ENCODE results near the gene CACNA1C.
"Not testable (repeated sequence)": the region's sequence is repeated elsewhere in the genome, so short reads cannot be mapped to it uniquely, and the experiment has no call there.

The CACNA1C gene

DNA sequence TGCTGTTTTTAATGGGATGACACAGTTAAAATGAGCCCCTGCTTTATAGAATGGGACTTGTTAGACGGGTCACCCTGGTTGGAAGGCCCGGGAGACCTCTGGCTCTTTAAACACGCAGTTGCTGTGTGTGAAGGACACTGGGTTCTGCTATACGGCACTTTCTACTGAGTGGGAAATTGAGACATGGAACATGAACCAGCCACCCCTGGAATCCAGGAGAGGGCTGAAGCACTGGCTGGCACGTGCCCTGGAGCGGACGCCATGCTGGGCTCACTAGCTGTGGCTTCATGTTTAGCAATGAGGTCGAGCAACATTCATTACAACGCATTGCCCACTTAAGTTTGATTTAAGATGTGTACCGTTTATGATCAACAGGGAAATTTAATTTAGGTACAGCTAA lies 23.9 kb downstream of the CACNA1C start:
- no peak for DNase-seq

DNA sequence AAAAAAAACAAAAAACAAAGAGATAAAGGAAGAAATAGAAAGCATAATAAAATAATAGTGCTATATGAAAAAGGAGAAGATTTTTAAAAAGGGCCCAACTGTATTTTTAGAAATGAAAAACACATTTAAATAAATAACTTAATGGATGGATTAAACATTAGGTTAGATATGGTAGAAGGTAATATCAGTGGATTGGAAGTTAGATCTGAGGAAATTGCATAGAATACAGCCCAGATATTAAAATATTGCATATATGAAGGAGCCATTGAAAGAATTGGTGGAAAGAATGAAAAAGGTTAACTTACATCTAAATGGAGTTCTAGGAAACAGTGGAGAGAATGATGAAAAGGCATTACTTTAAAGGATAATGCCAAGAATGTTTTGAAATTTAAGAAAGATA lies 27.8 kb downstream of the CACNA1C start:
- DNase-seq, result no peak

DNA sequence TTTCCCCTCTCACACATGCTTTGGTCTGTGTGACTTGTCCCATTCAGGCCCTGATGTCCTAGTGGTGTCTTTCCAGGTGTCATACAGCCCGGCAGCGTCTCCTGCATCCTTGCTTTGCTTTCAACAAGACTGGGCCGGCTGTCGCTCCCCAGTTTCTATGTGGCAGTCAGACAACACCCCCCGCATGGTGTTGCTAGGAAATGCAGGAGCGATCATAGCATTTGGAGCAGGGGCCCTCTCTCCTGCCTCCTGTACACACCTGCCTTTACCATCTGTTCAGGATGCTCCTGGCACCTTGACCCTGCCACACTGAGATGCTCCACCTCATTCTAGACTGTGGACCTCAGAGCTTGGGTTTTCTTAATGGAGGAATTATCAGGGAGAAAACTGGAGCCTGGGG lies 29.5 kb downstream of the CACNA1C start:
- no peak for DNase-seq

DNA sequence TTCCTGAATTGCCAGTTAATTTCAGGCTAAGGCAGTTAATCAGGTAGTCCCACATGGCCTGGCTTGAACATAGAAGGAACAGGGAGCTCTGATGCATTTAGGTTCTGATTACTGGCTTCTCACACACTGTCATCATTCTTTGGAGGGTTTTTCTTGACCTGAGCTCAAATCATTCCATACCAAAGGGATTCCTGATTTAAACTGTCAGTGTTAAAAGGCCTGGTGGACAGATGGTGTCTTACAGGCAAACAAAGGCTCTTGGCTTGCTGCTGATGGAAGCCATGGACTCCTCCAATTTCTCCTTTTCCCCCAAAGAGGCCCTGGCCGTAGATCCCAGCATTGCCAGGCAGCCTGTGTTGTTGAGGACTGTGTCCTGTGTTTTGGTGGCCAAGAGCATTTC lies 30.2 kb downstream of the CACNA1C start:
- no peak for DNase-seq

DNA sequence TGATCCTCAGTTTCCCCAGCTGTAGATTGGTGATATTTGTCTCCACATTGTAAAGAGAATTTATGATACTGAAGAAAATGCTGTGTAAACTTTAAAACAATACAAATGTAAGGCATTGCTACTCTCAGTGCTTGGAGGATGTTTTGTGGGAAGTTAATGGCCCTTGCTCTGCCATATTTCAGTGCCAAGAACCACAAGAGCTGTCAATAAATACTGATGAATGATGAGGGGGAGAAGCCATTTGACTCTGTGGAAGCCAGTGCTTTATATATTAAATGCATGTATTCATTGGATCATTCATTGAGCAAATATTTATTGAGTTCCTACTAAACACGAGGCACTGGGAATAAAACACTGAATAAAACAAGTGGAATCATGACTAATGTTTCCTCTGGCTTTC lies 30.8 kb downstream of the CACNA1C start:
- DNase-seq, result no peak

DNA sequence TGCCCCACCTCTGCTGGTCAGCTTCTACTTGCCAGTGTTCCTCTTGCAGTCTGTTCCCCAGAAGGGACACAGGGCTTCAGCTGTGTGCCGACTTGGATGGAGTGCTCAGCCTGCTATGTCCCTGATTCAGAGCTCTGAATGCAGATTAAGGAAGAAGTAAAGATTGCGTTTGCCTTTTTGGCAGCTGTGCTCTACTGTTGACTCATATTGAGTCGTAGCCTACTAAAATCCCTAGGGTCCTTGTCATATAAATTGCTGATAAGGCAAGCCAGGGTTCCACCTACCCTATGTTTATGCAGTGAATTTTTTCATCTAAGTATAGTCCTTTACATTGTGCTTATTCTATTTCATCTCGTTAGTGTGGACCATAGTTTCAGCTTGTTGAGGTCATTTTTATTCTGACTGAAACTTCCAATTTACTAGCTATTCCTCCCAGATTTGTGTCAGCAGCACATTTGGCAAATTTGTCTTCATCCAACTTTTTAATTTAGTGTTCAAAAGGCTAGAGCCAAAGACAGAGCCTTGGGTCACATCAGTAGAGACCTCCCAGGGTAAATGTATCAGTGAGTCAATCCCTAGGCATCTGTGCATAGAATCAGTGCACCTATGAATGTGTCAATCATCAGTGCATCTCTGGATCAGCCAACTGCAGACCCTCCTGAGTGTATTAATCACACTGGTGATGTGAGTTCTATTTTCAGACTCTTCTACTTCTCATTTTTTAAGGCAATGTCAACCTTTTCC lies 31.9 kb downstream of the CACNA1C start:
- DNase-seq, result no peak

DNA sequence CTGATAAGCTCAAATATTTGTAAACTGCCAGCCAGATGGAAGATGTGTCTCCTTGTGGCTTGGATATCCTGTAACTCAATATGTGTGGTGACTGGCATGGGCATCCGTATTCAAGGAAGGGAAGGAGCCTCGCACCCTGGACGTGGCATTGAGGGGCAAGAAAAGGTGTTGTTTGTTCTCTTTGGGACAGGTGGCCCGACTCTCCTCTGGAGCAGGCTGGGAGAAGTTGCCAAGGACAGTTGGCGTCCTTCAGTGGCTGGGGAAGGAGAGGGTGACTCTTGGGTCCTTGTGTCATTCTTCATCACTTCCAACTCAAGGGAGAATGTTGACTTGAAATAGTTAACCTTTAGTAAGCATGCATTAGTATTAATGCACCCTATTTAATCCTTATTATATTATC lies 39.6 kb downstream of the CACNA1C start:
- no peak for DNase-seq

DNA sequence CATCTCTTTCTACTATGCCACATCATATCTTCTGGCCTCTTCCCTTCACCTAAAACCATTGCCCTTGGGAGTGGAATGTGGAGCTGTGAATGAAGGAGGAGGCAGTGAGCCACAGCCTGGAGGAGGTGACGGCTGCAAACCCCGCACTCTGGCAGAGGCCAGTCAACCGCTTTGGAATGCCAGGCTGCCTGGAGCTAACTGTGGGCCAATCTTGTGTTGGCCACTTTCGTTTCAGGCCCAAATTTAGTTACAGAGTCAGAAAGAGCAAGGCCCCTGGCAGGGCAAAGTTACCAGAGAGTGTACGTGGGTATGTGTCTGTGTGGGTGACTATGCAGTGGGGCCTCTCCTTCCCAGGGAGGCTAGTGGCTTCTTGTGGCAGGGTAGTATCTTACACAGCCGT lies 40.1 kb downstream of the CACNA1C start:
- no peak for DNase-seq

DNA sequence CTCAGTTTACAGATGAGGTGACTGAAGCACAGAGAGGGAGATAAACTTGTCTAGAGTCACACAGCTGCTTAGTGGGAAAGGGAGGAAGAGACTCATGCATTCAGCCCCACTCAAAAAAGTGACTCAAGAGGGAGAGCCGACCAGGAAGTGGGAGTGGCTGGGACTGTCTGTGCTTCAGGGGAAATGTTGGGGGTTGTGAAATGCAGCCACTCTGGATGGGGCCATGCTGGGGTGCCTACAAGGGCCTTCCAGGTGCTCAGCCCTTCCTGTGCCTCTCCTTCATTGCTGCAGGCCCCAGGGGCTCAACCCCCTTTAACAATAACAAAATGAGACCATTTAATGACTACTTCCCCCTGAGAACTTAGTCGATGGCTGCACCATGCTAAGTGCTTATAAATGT lies 41.8 kb downstream of the CACNA1C start:
- DNase-seq, result no peak

DNA sequence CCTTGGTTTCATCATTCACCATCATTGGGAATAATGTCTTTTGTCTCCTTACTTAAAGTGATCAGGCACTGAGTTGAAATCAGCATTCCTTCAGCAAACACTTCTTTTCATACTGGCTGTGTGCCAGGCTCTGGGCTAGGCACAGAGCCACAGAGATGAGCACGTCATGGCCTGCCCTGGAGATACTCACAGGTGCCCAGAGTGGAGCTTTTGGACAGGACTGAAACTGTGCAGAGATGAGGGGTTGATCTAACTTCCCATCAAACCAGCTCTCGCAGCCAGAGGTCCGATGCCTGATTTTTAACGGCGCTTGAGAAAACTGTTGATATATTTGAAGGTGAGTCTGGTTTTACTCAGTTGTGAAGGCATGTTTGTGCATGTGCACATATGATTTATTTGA lies 43.1 kb downstream of the CACNA1C start:
- no peak for DNase-seq

DNA sequence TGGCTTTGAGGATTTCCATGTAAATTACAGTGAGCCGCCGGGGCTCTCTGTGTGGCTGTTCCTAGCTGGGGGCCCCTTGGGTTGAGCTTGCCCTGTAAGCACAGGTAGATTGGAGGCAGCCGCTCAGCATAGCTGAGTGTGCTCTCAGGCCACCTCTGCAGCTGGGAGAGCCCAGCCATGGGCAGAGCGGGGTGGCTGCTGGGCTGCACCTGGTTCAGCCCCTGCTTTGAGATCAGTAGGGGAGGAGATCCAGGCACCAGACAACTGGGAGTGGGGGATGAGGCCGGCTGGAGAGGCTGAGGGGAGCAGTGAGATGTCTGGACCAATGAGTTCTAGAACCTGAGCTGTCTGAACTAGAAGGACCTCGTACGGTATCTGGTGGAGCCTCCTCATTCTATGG lies 44.8 kb downstream of the CACNA1C start:
- DNase-seq, result no peak

DNA sequence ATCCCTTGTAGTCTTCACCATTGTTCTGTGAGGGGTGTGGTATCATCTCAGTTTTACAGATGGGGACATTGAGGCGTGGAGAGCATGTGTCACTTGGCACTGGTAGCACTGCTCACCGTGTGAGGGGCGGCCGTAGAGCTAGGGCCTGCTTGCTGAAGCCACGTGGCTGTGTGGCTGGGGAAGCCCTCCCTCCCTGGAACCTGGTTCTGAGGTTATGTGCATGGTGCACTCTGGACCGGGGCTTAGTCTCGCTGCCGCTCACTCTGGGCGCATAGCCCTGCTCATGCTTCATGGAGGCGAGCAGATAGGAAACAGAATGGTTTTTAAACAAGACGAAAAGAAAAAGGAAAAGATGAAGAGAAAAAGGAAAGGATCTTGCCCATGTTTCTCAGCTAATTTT lies 46.1 kb downstream of the CACNA1C start:
- DNase-seq, result no peak

DNA sequence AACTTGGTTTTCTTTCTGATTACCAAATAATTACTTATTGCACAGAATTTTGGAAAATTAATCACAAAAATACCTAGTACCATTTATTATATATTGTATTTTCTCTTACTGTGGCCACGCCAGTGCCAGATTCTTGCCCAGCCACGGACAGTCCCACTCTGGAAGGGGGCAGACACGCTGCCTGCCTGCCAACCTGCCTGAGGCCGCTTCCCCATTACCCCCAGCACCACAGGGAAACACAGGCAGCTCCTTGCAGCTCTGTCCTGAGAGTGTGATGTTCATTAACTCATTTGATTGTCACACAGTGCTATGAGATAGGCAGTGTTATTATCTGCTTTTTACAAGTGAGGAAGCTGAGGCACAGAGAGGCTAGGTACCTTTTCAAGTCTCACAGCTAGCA lies 46.8 kb downstream of the CACNA1C start:
- no peak for DNase-seq

DNA sequence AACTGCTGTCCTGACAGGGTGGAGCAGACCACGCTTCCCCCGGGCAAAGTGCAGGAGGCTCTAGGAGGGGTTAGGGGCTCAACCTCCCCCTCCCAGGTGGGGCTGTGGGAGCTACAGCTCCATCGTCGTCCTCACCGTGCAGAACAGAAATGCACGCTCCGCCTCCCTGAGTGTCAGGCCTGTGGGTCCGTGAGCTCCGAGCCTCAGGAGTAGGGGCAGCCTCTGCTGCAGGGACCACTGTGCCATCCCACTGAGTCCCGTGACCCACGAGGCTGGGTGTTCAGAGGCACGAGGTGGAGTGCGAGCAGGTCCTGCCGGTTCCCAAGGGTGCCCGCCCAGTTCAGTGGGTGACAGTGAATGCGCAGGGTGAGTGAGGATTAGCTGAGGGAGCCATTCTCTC lies 48.6 kb downstream of the CACNA1C start:
- no peak for DNase-seq

DNA sequence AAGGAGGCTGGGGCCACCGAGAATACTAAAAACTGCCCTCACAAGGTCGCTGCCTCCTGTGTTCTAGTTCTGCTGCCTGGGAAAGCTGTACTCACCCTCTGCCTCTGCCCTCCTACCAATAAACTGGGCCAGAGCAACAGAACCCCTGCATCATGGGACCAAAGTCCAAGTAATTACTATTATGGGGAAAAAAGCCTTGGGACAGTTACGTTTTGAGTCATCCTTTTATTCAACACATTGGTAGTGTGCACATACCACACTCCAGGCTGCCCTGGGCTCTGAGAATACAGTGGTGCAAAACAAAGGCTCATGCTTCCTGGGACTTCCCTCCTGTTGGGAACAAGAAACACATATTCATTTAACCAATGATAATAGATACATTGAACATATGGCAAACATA lies 49.0 kb downstream of the CACNA1C start:
- no peak for DNase-seq

DNA sequence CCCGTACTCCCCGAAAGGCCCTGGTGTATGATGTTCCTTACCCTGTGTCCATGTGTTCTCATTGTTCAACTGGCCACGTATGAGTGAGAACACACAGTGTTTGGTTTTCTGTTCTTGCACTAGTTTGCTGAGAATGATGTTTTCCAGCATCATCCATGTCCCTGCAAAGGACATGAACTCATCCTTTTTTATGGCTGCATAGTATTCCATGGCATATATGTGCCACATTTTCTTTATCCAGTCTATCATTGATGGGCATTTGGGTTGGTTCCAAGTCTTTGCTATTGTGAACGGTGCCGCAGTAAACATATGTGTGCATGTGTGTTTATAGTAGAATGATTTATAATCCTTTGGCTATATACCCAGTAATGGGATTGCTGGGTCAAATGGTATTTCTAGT lies 49.9 kb downstream of the CACNA1C start:
- DNase-seq, result not testable (repeated sequence)

DNA sequence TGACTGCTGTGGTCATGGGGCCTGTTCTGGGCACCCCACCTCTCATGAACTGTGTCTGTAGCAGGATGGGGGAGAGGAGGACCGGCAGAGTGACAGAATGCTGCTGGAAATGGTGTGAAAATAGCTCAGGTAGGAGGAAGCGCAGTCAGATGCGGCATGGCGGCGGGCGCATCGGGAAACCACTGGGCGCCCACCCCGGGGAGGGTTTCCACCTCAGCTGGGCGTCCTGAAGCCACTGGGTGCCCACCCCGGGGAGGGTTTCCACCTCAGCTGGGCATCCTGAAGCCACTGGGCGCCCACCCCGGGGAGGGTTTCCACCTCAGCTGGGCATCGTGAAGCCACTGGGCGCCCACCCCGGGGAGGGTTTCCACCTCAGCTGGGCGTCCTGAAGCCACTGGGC lies 52.6 kb downstream of the CACNA1C start:
- DNase-seq, result not testable (repeated sequence)

DNA sequence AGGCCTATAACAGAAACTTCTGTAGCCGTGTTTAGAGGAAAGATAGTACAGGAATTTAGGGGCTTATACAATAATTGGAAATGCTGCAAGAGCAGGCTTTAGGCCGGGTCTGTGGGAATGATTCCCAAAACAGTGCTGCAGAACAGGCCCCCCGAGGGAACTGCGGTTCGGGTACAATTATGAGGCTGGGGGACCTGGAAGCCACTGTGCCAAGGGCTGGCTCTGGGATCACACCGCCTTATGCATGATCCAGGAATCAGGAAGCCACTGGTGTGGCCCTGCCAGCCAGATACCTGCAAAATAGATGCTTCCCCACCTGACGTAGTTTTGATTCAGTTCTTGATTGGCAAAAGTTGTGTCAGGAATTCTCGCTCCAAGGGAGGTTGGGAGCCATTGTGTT lies 55.4 kb downstream of the CACNA1C start:
- no peak for DNase-seq

DNA sequence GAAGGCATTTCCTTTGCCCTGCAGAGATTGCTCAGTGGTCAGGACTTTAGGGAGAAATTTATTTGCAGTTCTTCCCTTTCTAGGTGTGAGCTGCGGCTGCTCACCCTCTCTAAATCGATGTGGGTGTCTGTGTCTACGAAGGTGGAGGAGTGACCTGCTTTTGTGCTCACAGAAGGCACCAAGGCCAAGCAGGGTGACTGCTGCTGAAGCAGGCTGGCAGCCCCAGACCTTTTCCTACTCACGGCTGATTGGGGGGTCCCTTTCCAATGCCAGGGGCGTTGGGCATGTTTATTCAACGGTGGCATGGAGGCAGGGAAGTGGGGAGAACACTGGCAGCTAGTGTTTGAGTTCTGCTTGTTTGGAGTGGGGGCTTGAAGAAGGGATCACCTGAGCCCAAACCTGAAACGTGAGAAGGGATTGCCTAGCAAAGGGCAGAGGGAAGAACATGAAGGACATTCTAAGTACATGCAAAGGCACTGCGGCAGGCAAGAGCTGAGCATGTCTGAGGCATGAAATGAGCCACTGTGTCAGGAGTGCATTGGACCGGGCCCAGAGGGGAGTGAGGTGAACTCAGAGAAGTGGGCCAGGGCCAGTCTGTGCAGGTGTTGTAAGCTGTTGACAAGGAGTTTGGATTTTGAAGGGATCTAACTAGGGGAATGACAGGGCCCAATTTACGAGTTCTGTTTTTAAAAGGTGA lies 56.3 kb downstream of the CACNA1C start:
- no peak for DNase-seq

DNA sequence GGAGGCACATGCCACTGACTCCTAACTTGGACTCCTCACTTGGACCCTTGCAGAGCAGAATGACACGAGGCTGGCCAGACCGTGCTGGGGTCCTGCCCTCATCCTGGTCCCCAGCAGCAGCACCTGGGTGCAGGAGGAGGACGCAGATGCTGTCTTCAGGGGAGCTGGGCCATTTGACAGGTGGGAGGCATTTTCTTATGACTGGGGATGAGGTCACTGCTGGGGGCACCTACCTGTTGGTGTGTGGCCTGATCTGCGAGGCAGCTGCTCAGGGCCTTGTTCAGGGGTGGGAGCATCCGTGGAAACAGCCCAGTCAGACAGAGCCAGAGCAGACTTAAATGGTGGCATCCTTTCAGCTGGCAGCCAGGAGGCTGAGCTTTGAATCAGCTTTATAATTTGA lies 57.3 kb downstream of the CACNA1C start:
- no peak for DNase-seq

DNA sequence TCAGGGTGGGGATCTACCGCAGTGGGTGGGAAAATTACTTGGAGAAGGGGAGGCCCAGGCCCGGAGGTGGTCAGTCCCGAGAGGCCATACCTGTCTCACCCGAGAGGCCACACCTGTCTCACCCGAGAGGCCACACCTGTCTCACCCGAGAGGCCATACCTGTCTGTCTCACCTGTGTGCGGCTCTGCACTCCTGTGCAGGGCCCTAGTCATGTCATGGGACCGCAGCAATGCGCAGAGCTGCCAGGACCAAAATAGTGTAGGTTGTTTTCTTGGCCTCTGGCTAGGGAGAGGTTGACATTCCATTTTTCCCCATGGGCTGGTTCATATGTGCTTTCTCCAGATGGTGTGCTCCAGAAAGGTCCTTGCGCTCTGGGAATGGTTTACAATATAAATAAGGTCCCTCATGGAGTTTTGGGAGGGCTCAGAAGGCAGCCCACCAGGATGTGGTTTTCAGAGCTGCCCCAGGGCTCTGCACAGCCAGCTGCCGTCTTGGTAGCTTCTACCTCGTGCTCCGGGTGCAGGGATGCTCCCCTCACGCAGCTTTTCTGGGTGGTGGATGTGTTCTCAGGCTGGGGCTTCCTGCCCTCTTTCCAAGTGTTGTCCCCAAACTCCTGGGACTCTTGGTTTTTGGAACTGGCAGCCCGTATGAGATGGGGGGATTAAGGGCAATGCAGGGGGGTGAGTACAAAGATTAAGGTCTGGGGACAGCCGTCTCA lies 58.2 kb downstream of the CACNA1C start:
- no peak for DNase-seq

DNA sequence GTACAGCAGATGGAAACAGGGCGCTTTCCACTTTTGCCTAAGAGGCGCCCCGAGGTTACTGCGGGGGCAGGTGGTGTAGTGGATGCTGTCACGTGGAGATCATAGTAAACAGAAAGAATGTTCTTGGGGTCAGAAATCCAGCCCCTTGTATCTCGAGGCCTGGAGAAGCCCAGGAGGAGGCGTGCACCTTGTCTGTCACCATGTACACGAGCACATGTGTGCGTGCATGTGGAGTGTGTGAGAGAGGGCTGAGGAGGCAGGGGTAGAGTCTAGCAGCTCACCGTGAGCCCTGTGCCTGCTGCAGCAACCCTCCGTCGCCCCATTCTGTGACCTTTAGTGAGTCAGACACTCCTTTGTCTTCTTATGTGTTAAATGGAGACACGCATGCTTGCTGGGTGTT lies 59.0 kb downstream of the CACNA1C start:
- no peak for DNase-seq

DNA sequence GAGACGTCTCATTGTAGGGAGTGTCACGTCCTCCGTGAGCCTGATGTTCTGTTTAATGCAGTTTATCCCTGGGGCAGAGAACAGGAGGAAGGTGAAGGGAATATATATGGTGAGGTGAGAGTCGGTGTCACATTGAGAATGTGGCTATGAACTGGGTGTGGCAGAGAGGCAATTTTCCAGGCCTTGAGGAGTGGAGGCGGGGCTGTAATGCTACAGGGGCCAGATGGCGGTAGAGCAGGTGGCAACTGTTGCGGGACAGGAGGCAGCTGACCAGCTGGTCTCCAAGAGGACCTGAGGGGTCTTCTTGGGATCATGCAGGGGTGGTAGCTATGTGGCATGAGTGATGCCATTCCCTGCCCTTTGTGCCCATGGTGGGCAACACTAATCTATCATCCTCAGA lies 59.6 kb downstream of the CACNA1C start:
- no peak for DNase-seq
